ENCODE measurements around the gene CEL.

The CEL gene

DNA sequence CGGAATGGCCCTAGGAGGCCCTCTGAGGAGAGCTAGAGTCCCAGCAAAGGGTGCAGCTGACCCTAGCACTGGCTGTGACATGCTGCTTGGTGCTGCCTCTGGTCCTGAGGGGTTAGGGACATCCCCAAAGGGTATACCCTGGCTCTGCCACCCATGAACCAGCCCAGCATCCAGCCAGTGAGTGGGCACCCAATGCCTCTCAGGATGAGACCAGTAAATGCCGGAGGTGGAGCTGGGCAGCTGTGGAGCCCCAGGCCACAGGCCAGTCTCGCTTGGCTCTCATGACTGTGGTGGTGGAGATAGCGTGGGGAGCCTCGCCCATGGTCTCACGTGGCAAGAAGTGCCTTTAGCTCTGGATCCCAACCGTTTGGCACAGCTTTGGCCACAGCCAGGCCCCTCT, 3.7 kb upstream of the CEL start:
- ChIA-PET CTCF (interaction anchor here (0.8 to 2.8 kb wide), 2 partner anchors 17 to 90 kb away, joined by 4 to 11 read pairs; no protein-coding TSS in a partner anchor), POLR2A (interaction anchor here (1.8 kb wide), 1 partner anchor 28 kb away, joined by 6 read pairs; the partner anchor contains the start of gene GTF3C5)
- Histone ChIP-seq H3K4me3 (ENCODE audit: low read depth, low read length) (no peak overlapping the region), H3K27ac (ENCODE audit: extremely low read depth, low read depth, low read length) (no peak overlapping the region), H3K36me3 (ENCODE audit: control insufficient read depth in 2 of 2, insufficient read depth in 1 of 2, low read length in 2 of 2) (peaks cover 0 to 53% of the 10 kb centered on the region in 2 experiments; a peak in 2 of 3 replicates), H3K9me3 (ENCODE audit: control insufficient read depth, insufficient read depth, low read depth, low read length) (no peaks in the 10 kb centered on the region), H3K4me1 (ENCODE audit: control insufficient read depth, insufficient read depth, low read length) (peaks cover 6% of the 10 kb centered on the region; the same call in 1 of the 2 replicates)
- TF ChIP-seq ZNF311 (tag by site-specific recombination; IDR thresholded peaks at IDR 0.05; ENCODE audit: borderline replicate concordance) (no peak), ZBTB21 (tag by site-specific recombination; IDR thresholded peaks at IDR 0.05) (no peak)

DNA sequence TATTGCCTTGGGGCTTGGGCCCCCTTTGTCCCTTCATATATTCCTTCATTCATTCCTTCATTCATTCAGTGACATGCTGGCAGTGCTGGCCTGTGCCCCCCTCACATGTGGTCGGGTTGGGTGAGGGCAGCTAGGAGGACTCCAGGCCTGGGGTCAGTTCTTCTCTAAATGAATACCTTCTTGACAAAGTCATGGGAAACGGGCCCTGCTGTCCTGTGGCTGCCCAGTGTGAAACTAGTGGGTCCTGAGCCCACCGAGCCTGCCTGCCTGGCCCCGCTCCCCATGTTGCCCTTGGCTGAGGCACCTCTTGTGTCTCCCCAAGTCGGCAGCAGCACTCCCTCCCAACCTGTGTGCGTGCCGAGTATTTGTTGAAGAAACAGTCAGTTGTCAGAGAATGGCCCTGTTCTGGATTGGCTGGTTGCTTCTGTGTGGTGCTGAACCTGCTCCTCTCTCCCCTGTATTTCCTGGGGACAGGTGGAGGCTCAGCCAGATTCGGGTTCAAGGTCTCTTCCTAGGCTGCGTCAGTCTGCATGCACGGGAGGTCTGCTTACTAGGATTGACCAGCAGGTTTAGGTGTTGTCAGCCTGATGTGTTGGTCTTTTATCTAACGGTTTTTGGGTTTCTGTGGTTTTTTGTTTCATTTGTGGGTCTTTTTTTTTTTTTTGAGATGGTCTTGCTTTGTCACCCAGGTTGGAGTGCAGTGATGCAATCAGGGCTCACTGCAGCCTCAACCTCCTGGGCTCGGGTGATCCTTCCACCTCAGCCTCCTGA, 3.0 kb upstream of the CEL start:
- Histone ChIP-seq H3K9me3 (ENCODE audit: control insufficient read depth, insufficient read depth, low read depth, low read length) (no peaks in the 10 kb centered on the region), H3K4me3 (ENCODE audit: low read depth, low read length) (no peak overlapping the region), H3K36me3 (ENCODE audit: control insufficient read depth in 2 of 2, insufficient read depth in 1 of 2, low read length in 2 of 2) (peaks cover 0 to 46% of the 10 kb centered on the region in 2 experiments; a peak in 1 of 3 replicates), H3K27ac (ENCODE audit: extremely low read depth, low read depth, low read length) (0 out of 2 replicates have a peak overlapping the region, but pooled peaks have one; percentile 16), H3K4me1 (ENCODE audit: control insufficient read depth, insufficient read depth, low read length) (peaks cover 6% of the 10 kb centered on the region; the same call in 1 of the 2 replicates)
- ChIA-PET POLR2A (interaction anchor here (1.8 kb wide), 1 partner anchor 28 kb away, joined by 6 read pairs; the partner anchor contains the start of gene GTF3C5), CTCF (interaction anchor here (2.1 to 2.8 kb wide), 2 partner anchors 20 to 89 kb away, joined by 7 to 11 read pairs; no protein-coding TSS in a partner anchor)
- TF ChIP-seq, protein P1, sequence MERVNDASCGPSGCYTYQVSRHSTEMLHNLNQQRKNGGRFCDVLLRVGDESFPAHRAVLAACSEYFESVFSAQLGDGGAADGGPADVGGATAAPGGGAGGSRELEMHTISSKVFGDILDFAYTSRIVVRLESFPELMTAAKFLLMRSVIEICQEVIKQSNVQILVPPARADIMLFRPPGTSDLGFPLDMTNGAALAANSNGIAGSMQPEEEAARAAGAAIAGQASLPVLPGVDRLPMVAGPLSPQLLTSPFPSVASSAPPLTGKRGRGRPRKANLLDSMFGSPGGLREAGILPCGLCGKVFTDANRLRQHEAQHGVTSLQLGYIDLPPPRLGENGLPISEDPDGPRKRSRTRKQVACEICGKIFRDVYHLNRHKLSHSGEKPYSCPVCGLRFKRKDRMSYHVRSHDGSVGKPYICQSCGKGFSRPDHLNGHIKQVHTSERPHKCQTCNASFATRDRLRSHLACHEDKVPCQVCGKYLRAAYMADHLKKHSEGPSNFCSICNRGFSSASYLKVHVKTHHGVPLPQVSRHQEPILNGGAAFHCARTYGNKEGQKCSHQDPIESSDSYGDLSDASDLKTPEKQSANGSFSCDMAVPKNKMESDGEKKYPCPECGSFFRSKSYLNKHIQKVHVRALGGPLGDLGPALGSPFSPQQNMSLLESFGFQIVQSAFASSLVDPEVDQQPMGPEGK (tag by site-specific recombination; IDR thresholded peaks at IDR 0.05), result peak; percentile 27; the same call in 1 of the 2 replicates
- TF ChIP-seq ZNF600 (tag by site-specific recombination; IDR thresholded peaks at IDR 0.05) (peak; percentile 91), MYNN (tag by site-specific recombination; IDR thresholded peaks at IDR 0.05; ENCODE audit: borderline replicate concordance) (no peak), ZNF707 (tag by site-specific recombination; IDR thresholded peaks at IDR 0.05) (no peak), ZNF596 (tag by site-specific recombination; IDR thresholded peaks at IDR 0.05) (no peak)

DNA sequence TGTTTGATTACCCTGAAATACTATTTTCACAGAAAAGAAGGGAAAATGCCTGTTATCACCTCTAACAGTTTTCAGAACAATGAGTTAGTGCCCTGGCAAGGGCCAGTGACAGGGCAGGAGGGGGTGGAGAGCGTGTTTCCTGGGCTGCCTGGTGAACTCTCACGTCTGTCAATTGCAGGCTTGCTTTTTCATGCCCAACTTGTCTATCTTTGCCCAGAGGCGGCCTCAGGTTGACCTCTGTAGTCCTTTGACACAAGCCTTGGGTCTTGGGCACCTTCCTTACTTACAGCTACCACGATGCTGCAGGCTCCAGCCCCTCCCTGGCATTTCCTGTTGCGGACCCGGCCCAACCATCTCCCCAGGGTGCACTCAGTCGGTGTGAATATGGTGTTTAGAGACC, 2.2 kb upstream of the CEL start:
- POLR2A ChIA-PET, result interaction anchor here (1.3 kb wide), 1 partner anchor 29 kb away, joined by 4 read pairs; the partner anchor contains the start of gene GTF3C5
- Histone ChIP-seq H3K36me3 (ENCODE audit: control insufficient read depth in 2 of 2, insufficient read depth in 1 of 2, low read length in 2 of 2) (peaks cover 0 to 37% of the 10 kb centered on the region in 2 experiments; a peak in 1 of 3 replicates), H3K4me3 (ENCODE audit: low read depth, low read length) (no peak overlapping the region), H3K9me3 (ENCODE audit: control insufficient read depth, insufficient read depth, low read depth, low read length) (no peaks in the 10 kb centered on the region), H3K4me1 (ENCODE audit: control insufficient read depth, insufficient read depth, low read length) (peaks cover 6% of the 10 kb centered on the region; the same call in 1 of the 2 replicates), H3K27ac (ENCODE audit: extremely low read depth, low read depth, low read length) (no peak overlapping the region)
- CTCF ChIA-PET, result interaction anchor here (0.6 to 2.2 kb wide), 7 partner anchors 10 to 85 kb away, joined by 3 to 10 read pairs (median 3); no protein-coding TSS in a partner anchor
- no peak for TF ChIP-seq WT1 (tag by site-specific recombination; IDR thresholded peaks at IDR 0.05)
- TF ChIP-seq ZNF157 (tag by site-specific recombination; IDR thresholded peaks at IDR 0.05), result no peak
- no peak for TF ChIP-seq ZNF404 (tag by site-specific recombination; IDR thresholded peaks at IDR 0.05)
- TF ChIP-seq ZNF155 (tag by site-specific recombination; IDR thresholded peaks at IDR 0.05), result no peak
- TF ChIP-seq ZNF510 (tag by site-specific recombination; IDR thresholded peaks at IDR 0.05; ENCODE audit: insufficient replicate concordance), result no peak
- TF ChIP-seq, protein P2, sequence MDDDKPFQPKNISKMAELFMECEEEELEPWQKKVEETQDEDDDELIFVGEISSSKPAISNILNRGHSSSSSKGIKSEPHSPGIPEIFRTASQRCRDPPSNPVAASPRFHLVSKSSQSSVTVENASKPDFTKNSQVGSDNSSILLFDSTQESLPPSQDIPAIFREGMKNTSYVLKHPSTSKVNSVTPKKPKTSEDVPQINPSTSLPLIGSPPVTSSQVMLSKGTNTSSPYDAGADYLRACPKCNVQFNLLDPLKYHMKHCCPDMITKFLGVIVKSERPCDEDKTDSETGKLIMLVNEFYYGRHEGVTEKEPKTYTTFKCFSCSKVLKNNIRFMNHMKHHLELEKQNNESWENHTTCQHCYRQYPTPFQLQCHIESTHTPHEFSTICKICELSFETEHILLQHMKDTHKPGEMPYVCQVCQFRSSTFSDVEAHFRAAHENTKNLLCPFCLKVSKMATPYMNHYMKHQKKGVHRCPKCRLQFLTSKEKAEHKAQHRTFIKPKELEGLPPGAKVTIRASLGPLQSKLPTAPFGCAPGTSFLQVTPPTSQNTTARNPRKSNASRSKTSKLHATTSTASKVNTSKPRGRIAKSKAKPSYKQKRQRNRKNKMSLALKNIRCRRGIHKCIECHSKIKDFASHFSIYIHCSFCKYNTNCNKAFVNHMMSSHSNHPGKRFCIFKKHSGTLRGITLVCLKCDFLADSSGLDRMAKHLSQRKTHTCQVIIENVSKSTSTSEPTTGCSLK (tag by site-specific recombination; IDR thresholded peaks at IDR 0.05), result no peak
- TF ChIP-seq MEIS1 (CRISPR knock-in tag; IDR thresholded peaks at IDR 0.05; ENCODE audit: borderline replicate concordance), result no peak
- TF ChIP-seq ZNF302 (tag by site-specific recombination; IDR thresholded peaks at IDR 0.05; ENCODE audit: low read depth), result no peak
- no peak for TF ChIP-seq ZNF560 (tag by site-specific recombination; IDR thresholded peaks at IDR 0.05; ENCODE audit: borderline replicate concordance)
- TF ChIP-seq, protein P3, sequence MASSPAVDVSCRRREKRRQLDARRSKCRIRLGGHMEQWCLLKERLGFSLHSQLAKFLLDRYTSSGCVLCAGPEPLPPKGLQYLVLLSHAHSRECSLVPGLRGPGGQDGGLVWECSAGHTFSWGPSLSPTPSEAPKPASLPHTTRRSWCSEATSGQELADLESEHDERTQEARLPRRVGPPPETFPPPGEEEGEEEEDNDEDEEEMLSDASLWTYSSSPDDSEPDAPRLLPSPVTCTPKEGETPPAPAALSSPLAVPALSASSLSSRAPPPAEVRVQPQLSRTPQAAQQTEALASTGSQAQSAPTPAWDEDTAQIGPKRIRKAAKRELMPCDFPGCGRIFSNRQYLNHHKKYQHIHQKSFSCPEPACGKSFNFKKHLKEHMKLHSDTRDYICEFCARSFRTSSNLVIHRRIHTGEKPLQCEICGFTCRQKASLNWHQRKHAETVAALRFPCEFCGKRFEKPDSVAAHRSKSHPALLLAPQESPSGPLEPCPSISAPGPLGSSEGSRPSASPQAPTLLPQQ (tag by site-specific recombination; IDR thresholded peaks at IDR 0.05), result no peak
- TF ChIP-seq, protein P4, sequence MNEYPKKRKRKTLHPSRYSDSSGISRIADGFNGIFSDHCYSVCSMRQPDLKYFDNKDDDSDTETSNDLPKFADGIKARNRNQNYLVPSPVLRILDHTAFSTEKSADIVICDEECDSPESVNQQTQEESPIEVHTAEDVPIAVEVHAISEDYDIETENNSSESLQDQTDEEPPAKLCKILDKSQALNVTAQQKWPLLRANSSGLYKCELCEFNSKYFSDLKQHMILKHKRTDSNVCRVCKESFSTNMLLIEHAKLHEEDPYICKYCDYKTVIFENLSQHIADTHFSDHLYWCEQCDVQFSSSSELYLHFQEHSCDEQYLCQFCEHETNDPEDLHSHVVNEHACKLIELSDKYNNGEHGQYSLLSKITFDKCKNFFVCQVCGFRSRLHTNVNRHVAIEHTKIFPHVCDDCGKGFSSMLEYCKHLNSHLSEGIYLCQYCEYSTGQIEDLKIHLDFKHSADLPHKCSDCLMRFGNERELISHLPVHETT (tag by site-specific recombination; IDR thresholded peaks at IDR 0.05), result no peak
- no peak for TF ChIP-seq ZFHX2 (tag by site-specific recombination; conservative IDR thresholded peaks at IDR 0.05)
- TF ChIP-seq ZNF626 (tag by site-specific recombination; IDR thresholded peaks at IDR 0.05), result no peak
- TF ChIP-seq TRIM28 (IDR thresholded peaks at IDR 0.05; ENCODE audit: borderline replicate concordance, low read length), result no peak
- TF ChIP-seq ZNF248 (tag by site-specific recombination; IDR thresholded peaks at IDR 0.05), result no peak
- TF ChIP-seq HOXC10 (CRISPR knock-in tag; IDR thresholded peaks at IDR 0.05), result no peak

All from HEK293 (cell line).